ENCODE data around the gene TMEM81. TPM values are rescaled to one million over a fixed set of nuclear protein-coding genes. Genes with fewer than 3 reads are reported as not detected.

TMEM81 gene
- total RNA-seq, 4 donors from 2014 or later: 2.4 to 3.1 (median 2.8) TPM

- TF ChIP-seq CTCF (IDR thresholded peaks at IDR 0.05; ENCODE audit: low read depth): no peak
These were observed 18.0 kb downstream of the TMEM81 start for GRCh38 chr1:205066141-205066818.

- TF ChIP-seq CTCF (IDR thresholded peaks at IDR 0.05; ENCODE audit: low read depth): no peak
These were observed 18.6 kb downstream of the TMEM81 start for GRCh38 chr1:205065666-205066065.

- TF ChIP-seq CTCF (IDR thresholded peaks at IDR 0.05; ENCODE audit: low read depth): no peak
These were observed 19.4 kb downstream of the TMEM81 start for GRCh38 chr1:205064741-205065316.

- TF ChIP-seq CTCF (IDR thresholded peaks at IDR 0.05; ENCODE audit: low read depth): no peak
These were observed 20.0 kb downstream of the TMEM81 start for GRCh38 chr1:205064301-205064700.

GRCh38 chr1:205062895-205063294 lies 21.4 kb downstream of the TMEM81 start:
- no peak for TF ChIP-seq CTCF (IDR thresholded peaks at IDR 0.05; ENCODE audit: low read depth)

- no peak for TF ChIP-seq CTCF (IDR thresholded peaks at IDR 0.05; ENCODE audit: low read depth)
These were observed 21.9 kb downstream of the TMEM81 start for GRCh38 chr1:205062319-205062718.

GRCh38 chr1:205061665-205062069 lies 22.6 kb downstream of the TMEM81 start:
- no peak for TF ChIP-seq CTCF (IDR thresholded peaks at IDR 0.05; ENCODE audit: low read depth)

All from subcutaneous adipose tissue (tissue), 4 donors.